Epidermal melanocyte (primary cell): ENCODE measurements around the gene SCN2B.
A peak's percentile ranks its signal among the peaks of the same experiment; 100 is the strongest.

Experiments
- DNase-seq: peaks from one replicate; pipeline ENCODE4 v3.0.0; 2011; ENCODE audit warnings: low spot score; ENCODE audit not compliant: insufficient read length

SCN2B gene

GRCh38 chr11:118154641-118155040 lies 21.8 kb downstream of the SCN2B start:
- DNase-seq: no peak

GRCh38 chr11:118153976-118154375 lies 22.5 kb downstream of the SCN2B start:
- DNase-seq: no peak

GRCh38 chr11:118153516-118153915 lies 22.9 kb downstream of the SCN2B start:
- DNase-seq: no peak

GRCh38 chr11:118152552-118153471 lies 23.6 kb downstream of the SCN2B start, which contains the start of gene SCN4B:
Gene SCN4B, minus strand, starts transcription at chr11:118152823. Its CDS starts 150 bp downstream, at chr11:118152673.
- peak; percentile 90 for DNase-seq

- DNase-seq: no peak
These were observed 24.4 kb downstream of the SCN2B start for GRCh38 chr11:118152020-118152551.

DNA sequence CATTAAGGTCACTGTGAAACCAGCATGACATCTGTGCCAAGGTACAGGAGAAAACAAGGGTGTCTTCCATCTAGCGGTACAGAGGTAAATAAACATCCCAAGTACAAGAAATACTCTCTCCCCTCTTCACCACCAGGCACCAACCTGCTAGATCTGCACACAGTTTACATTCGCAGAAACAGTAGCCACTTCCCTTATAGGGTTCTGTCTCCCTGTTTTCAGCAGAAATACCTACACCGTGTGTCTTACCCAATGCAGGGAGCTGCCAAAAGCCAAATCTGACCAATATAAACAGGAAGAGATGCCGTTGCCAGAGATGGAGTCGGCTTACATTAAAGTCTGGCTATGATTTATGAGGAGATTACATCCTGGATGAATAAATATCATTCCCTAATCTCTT lies 25.0 kb downstream of the SCN2B start:
- no peak for DNase-seq

DNA sequence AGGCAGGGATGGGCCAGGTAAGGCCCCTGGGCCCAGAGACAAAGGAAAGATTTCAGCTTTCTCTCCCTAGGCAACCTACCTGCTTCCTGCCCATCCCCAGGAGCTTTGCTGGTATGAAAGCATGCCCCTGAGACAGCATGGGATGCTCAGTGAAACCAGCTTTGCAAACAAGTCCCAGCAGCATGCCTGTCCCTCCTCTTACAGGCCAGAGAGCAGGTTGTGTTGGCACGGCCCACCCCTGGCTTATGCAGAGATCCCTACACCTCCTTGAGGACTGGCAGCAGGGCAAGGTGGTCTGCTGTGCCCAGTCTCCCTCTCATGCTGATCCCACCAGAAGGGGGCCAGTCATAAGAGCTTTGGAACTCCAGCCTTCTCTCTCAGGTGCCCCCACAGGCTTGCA lies 26.9 kb downstream of the SCN2B start:
- no peak for DNase-seq

GRCh38 chr11:118148856-118149255 lies 27.6 kb downstream of the SCN2B start:
- DNase-seq: no peak

- no peak for DNase-seq
These were observed 28.2 kb downstream of the SCN2B start for GRCh38 chr11:118148240-118148639.

- no peak for DNase-seq
These were observed 28.9 kb downstream of the SCN2B start for GRCh38 chr11:118147502-118147901.

DNA sequence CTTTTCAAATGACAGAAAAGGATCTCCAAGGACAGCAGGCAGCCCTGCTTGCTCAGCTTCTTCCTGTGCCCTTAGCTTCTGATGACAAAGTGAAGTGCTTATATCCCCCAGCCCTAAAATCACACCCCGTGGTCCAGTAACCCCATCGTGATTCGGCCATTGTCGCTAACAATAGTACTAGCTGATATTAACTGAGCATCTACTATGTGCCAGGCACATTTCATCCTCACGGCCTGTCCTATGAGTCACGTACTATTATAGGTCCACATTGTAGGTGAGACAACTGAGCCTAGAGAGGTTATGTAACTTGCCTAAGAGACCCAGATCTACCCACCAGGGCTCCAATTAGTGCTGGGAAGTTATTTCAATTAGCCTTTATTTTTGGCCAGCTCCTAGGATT lies 29.9 kb downstream of the SCN2B start:
- DNase-seq: no peak

DNA sequence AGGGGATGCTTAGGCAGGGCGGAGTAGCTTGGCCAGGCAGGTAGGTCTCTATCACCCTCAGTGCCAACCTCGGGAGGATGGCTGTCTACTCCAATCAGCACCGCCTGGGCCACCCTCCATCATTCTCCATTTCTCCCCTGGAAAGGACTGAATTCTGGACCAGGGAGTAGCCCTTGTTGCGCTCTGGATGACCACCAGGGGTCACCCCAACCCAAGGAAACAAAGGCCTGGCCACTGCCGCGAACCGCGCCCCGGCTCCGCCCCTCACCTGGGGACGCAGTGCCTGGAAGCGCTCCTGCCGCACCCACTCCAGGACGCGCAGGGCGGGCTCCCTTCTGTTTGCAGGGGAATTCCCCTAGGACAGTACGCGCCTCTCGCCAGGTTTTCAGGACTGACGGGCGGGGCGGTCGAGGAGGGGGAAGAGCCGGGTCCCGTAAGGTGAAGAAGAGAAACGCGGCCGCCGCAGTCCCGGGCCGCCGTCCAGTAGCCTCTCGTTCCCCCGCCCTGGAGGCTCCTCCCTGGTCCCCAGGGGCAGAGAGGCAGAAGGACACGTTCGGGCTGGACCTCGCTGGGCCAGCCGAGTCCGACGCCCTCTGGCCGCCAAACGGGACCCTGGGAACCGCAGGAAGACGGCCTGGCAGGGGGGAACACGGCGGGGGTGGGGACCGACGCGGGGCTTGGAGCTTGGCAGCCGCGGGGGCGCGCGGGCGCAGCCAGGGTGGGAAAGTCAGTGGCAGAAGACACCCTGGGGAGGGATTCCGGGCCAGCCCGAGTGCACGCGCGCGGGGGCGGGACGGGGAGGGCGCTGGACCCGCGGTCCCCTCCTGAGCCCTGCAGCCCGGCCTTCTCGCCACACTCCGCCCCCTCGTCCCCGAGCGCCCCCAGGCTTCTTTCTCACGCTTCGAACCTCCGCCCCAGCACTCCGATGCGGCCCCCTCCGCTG lies 30.9 kb downstream of the SCN2B start:
- peak; percentile 95 for DNase-seq

DNA sequence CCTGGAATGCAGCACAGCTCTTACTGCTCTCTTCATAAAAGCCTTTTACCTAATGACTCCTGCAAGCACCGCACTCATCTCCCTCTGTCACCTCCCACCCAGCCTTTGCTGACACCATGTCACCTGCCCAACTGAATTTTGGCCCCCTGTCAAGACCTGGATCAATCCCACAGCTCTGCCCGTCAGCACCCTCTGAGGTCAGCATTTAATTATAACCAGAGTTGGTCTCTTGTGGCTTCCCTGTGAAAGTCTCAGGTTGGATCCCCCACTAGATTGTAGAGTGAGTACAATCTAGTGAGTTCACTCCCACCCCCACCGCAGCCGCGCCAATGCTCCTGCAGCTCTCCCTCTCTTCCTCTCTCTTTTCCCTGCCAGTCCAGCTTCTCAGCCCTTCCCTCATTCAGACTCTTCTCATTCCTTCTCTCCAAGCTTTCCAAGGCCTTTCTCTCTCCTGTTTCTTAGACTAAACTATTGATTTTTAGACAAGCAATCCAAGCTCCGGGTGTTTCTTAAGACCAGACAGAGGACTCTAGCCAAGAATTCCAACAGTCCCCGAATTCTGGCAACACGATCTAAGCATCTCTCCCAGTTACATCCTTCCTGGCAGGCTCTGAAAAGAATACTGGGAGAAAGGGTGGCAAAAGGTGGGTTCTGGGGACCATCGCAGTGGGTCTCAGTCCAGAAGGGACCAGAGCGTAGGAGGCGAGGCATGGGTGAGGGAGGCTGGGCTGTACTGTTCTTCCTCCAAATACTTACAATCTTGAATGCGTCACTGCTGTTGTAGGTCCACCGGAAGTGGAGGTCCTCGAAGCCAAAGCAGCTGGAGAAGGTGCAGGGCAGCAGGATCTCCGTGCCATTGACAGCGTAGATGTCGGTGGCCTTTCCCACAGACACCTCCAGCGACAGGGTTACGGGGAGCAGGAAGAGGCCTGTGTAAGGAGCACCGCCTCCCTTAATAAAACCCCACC lies 31.9 kb downstream of the SCN2B start:
- DNase-seq: no peak

DNA sequence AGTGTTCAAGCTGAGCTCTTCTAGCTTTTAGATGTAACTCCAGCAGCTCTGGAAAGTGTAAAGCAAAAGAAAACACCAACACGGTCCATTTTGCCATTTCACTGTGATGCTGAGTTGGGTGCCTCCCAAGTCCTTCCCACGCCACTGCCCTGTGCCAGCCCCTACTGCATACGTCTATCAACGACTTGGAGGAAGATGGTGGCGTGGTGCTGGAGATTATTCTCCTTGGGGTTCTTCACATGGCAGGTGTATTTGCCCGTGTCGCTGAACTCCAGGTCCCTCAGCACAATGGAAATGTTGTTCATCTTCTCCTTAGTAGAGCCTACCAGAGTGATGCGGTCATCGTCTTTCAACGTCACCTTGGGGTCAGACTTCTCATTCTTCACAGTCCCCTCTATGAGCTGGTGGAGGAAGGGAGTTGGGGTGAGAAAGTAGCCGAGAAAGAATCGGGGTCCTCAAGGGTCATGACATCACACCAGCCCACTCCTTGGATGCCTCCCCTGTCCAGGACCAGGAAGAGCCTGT lies 32.7 kb downstream of the SCN2B start:
- no peak for DNase-seq

GRCh38 chr11:118142809-118143208 lies 33.6 kb downstream of the SCN2B start:
- DNase-seq: no peak

DNA sequence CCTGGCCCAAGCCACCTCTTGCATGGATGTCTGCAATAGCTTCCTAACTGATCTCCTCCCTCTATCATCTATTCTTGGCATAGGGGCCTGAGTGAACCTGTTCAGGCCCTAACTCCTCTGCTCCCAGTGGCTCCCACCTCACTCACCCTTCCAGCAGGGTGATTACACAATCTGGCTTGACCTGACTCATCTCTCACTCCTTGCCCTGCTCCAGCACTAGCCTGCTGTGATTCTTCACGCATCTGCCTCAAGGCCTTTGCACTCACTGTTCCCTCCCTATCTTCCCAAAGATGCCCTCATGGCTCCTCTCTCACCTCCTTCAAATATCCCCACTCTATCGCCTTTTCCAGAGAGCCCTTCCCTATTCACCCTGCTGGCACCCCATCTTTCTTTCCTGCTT lies 34.4 kb downstream of the SCN2B start:
- no peak for DNase-seq

GRCh38 chr11:118139578-118139977 lies 36.9 kb downstream of the SCN2B start:
- no peak for DNase-seq

DNA sequence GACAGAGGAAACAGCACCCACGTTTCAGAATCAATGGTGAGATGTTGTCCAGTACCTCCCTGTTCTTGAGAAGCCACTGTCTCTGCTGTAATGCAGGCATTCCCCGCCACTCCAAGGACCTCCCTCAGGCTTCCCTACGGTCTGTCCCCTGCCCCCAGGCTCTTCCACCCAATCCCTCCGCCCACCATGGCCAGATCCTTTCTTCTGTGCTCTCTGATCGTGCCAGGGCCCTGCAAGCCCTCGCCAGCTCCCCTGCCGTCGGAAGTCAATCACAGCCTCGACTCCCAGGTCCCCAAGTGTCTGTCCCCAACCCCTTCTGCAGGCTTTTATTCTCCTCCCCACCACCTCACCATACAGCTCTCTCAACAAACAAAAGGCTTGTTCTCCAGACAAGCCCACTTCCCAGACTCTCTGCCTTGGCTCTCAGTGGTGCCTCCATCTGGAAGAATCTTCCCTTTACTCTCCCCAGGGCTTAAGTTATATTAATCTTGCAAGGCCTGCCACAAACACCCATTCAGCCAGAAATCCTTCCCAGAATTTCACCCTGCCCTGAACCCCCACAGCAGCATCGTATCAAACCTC lies 37.5 kb downstream of the SCN2B start:
- no peak for DNase-seq

DNA sequence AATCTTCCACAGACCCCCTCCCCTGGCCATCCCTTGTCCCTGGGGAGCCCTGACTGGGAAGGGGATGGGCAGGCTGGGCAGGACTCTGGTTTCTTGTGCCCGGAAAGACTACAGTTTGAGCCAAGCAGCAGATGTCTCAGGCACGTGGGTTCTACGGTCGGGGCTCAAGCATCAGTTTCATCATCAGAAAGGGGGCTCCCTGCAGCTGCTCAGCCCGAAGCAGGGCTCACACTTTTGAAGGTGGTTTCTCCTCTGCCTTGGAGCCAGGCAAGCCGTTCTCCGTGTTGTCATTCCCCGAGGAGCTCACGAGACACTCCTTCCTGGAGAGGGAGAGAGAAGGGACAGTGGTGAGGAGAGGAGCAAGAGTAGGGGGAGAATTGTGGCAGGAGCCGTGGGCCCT lies 39.6 kb downstream of the SCN2B start:
- DNase-seq: no peak

DNA sequence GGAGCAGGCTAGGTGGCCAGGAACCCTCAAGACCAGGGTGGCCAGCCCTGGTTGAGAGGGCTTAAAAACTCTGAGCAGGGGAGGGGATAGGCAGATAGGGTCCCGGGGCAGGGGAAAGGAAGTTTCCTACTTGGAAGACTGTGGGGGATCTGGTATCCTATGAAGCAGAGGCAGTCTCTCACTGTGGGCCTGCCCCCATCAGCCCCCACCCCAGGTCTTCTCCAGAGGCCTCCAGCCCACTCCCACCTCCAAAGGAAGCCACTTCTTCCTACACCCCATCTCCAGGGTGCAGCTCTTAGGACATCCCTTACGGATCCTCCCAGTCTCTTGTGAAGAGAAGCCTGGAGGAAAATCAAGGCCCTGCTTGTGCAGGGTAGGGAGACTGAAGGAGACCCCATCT lies 40.1 kb downstream of the SCN2B start:
- DNase-seq: no peak
